Heart left ventricle (tissue), 16 donors: ENCODE measurements around the gene OXNAD1. TPM values are rescaled to one million over a fixed set of nuclear protein-coding genes. Genes with fewer than 3 reads are reported as not detected.

Experiments
- ATAC-seq, 4 donors: fragments of 200-7000 bp; cut with Tn5 transposase; one replicate each; pipeline ENCODE4 v1.9.1; 2020 to 2022; ENCODE audit warnings: moderate library complexity in 4 of 4, mild to moderate bottlenecking in 3 of 4, moderate number of reproducible peaks in 1 of 4
- DNase-seq, 5 donors: peaks; one replicate each; pipeline ENCODE4 v3.0.0-alpha.2; 2020
- H3K27ac ChIP-seq, 12 donors: fragments of 200-600 bp; sonication (generic) in 4 of 12; one replicate each; pipeline versions ENCODE4 v1.5.0 to v1.8.0; 2016 to 2022; ENCODE audit warnings: mild to moderate bottlenecking in 2 of 12
- H3K27me3 ChIP-seq, 9 donors: fragments of 200-600 bp; sonication (generic) in 2 of 9; one replicate each; pipeline versions ENCODE4 v1.5.1 to v1.8.0; 2016 to 2022; ENCODE audit warnings: mild to moderate bottlenecking in 3 of 9
- H3K36me3 ChIP-seq, 9 donors: fragments of 200-600 bp; sonication (generic) in 2 of 9; one replicate each; pipeline versions ENCODE4 v1.5.0 to v1.8.0; 2018 to 2022; ENCODE audit warnings: mild to moderate bottlenecking in 2 of 9
- H3K4me1 ChIP-seq, 12 donors: fragments of 200-600 bp; sonication (generic) in 4 of 12; one replicate each; pipeline versions ENCODE4 v1.5.0 to v1.8.0; 2016 to 2022; ENCODE audit warnings: mild to moderate bottlenecking in 3 of 12
- H3K4me3 ChIP-seq, 12 donors: fragments of 200-600 bp; sonication (generic) in 4 of 12; one replicate each; pipeline versions ENCODE4 v1.5.0 to v1.8.0; 2017 to 2022; ENCODE audit warnings: mild to moderate bottlenecking in 9 of 12, moderate library complexity in 4 of 12
- H3K9me3 ChIP-seq, 12 donors: fragments of 200-600 bp; sonication (generic) in 4 of 12; one replicate each; pipeline versions ENCODE4 v1.5.0 to v1.8.0; 2016 to 2022; ENCODE audit warnings: mild to moderate bottlenecking in 1 of 12
- POLR2A ChIP-seq, 2 donors: fragments of 450-650 bp; IDR thresholded peaks; one replicate each; pipeline ENCODE4 v1.6.1; 2017; ENCODE audit warnings: antibody characterized with exemption in 2 of 2, mild to moderate bottlenecking in 2 of 2, moderate library complexity in 2 of 2
- WGBS, 4 donors: extraction: QIAGEN DNeasy Blood & Tissue Kit in 2 of 4; methylation state at CpG; one replicate each; pipeline versions ENCODE4 v1.1.5 to v1.1.7; 2013 to 2018; 5-methylcytosine and 5-hydroxymethylcytosine counted together
- intact Hi-C, 10 donors: fragments of 100-400 bp; cut with DNase I; formaldehyde crosslinking; loops; one replicate each; pipeline versions ENCODE4 v1.11.1 to v1.14.2; 2022
- polyA plus RNA-seq, 2 donors: library from polyadenylated mRNA; stranded (reverse); fragments of 200-250 nt; gene quantifications; one replicate each; pipeline ENCODE4 v1.2.3, GENCODE V29; 2013
- total RNA-seq, 9 donors: library from RNA; depleted of rRNA in 2 of 9; stranded (reverse); fragments of >200 nt in 2 of 9; fragmentation: NEBNext Ultra II Directional in 3 of 9; extraction: Animal tissue kit (Norgen Biotek cat#: 25700) in 3 of 9; gene quantifications; one replicate each; pipeline versions ENCODE4 v1.1.0 to v1.2.4, GENCODE V29; 2016 to 2023
- TF ChIP-seq, protein P1 (sequence below), 12 donors: fragments of 200-600 bp; sonication (generic) in 4 of 12; IDR thresholded peaks; one replicate each; pipeline versions ENCODE4 v1.5.0 to v1.8.0; 2018 to 2022; ENCODE audit warnings: antibody characterized with exemption in 12 of 12, mild to moderate bottlenecking in 5 of 12
- donor health status: ischemic (EF 13 %, LVEDD 7.1; RV severe dilation, severe dysfunction).
- donor health status: healthy with polysubstance abuse.
- donor health status: DM: no; HTN: yes; CAD: no.
- donor health status: DM: no; HTN: no; CAD: no.
- donor health status: ischemic (EF 25% LVEDD 6.9; RV normal size, moderate dysfunction).
- donor health status: ischemic (EF 25% LVEDD 5.7; RV mildly dilated, moderate dysfunction).
- donor health status: healthy.
- donor health status: DM: yes; HTN: yes; CAD: no.
- donor health status: ischemic (EF 35%, LVEDD 5.7; RV mildly dilated, moderate dysfunction).
- donor health status: nonischemic (EF 11% LVEDD 7.7; RV severe dilation, severe dysfunction).
- donor health status: DM: yes; HTN: yes; CAD: no.
- donor health status: PGD.
- donor health status: ischemic (EF 29% LVEDD 5.4; RV normal size, mild dysfunction).
- donor health status: nonischemic (EF 23%, LVEDD 6.1; RV moderate dilation, normal function).

The OXNAD1 gene
- total and polyA plus RNA-seq, 11 donors, result 7.3 to 26.9 (median 18.1) TPM

DNA sequence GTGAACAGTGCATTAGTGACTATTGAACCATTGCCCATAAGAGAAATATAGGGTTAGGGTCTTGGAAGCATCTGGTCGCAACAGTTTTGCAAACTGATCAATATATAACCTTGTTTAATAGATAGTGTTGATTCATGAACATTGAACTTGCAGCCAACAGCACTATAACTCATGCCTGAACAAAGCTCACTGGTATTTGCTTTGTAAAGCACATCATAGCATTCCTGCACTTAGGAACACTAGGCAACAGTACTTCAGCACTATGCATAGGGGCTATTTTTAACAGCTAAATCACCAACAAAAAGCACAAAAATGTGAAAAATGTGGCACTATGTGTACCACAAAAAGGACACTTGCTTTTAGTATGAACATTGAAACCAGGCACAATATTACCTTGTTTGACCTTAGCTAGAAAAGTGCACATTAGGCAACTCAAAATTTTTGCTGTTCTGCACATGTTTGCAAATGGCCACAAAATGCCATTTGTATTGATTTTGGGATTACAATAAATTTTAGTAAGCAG is 68.0 kb downstream of the OXNAD1 start:
- H3K36me3 ChIP-seq, result peaks cover 0 to 55% (median 16%) of the 10 kb centered on the region in 9 donors
- H3K27ac ChIP-seq, result no peak overlapping the region
- no peaks in the 10 kb centered on the region for H3K27me3 ChIP-seq
- peaks cover 0 to 22% (median 6%) of the 10 kb centered on the region in 12 donors for H3K4me1 ChIP-seq
- 89 to 92% (median 92%) methylated on average over 1 of the region's 1 CpG for WGBS, 4 donors
- TF ChIP-seq, protein P1, sequence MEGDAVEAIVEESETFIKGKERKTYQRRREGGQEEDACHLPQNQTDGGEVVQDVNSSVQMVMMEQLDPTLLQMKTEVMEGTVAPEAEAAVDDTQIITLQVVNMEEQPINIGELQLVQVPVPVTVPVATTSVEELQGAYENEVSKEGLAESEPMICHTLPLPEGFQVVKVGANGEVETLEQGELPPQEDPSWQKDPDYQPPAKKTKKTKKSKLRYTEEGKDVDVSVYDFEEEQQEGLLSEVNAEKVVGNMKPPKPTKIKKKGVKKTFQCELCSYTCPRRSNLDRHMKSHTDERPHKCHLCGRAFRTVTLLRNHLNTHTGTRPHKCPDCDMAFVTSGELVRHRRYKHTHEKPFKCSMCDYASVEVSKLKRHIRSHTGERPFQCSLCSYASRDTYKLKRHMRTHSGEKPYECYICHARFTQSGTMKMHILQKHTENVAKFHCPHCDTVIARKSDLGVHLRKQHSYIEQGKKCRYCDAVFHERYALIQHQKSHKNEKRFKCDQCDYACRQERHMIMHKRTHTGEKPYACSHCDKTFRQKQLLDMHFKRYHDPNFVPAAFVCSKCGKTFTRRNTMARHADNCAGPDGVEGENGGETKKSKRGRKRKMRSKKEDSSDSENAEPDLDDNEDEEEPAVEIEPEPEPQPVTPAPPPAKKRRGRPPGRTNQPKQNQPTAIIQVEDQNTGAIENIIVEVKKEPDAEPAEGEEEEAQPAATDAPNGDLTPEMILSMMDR (IDR thresholded peaks at IDR 0.05), result no peak
- TF ChIP-seq POLR2A (IDR thresholded peaks at IDR 0.05), result no peak
- peak in 2 of 4 donors; percentile 35 to 71 for ATAC-seq
- peaks cover 0 to 25% (median 2%) of the 10 kb centered on the region in 12 donors for H3K9me3 ChIP-seq
- intact Hi-C loops, result no loop called here
- H3K4me3 ChIP-seq, result no peak overlapping the region
- DNase-seq, result no peak

DNA sequence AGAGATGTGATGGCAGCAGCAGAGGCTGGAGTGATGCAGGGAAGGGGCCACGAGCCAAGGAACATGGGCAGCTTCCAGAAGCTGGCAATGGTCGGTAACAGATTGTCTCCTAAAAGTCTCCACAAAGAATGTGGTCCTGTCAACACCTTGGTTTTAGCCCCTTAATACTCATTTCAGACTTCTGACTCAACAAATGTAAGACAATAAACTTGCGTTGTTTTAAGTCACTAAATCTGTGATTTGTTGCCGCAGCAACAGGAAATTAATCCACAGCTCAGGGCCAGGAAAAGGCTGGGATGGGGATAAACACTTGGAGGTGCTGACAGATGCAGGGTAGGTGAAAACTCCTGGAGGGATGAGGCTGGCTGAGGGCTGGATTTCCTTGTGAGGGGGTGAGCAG is 69.9 kb downstream of the OXNAD1 start:
- H3K27ac ChIP-seq, result no peak overlapping the region
- intact Hi-C loops, result no loop called here
- WGBS, 4 donors, result 66 to 70% (median 69%) methylated on average over 4 of the region's 4 CpGs

DNA sequence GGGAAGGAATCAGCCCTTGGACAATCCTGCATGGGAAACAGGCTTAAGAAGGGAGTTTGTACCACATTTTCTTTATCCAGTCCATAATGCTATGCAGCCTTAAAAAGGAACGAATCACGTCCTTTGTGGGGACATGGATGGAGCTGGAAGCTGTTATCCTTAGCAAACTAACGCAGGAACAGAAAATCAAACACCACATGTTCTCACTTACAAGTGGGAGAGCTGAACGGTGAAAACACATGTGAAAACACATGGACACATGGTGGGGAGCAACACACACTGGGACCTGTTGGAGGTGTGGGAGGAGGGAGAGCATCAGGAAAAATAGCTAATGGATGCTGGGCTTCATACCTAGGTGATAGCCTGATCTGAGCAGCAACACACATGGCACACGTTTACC is 70.3 kb downstream of the OXNAD1 start:
- Histone ChIP-seq H3K36me3 (peaks cover 0 to 42% (median 13%) of the 10 kb centered on the region in 9 donors), H3K27me3 (no peaks in the 10 kb centered on the region), H3K4me3 (no peak overlapping the region), H3K9me3 (peaks cover 0 to 25% (median 2%) of the 10 kb centered on the region in 12 donors), H3K4me1 (peaks cover 0 to 37% (median 17%) of the 10 kb centered on the region in 12 donors), H3K27ac (no peak overlapping the region)
- TF ChIP-seq POLR2A (IDR thresholded peaks at IDR 0.05), result no peak
- TF ChIP-seq, protein P1 (IDR thresholded peaks at IDR 0.05), result no peak
- no peak for DNase-seq
- ATAC-seq, result no peak
- WGBS, 4 donors, result 77 to 88% (median 83%) methylated on average over 5 of the region's 5 CpGs
- intact Hi-C loops, result no loop called here

More for the DNA sequence above, 69.9 kb downstream of the OXNAD1 start:
- H3K9me3 ChIP-seq, result peaks cover 0 to 25% (median 2%) of the 10 kb centered on the region in 12 donors
- peaks cover 0 to 37% (median 17%) of the 10 kb centered on the region in 12 donors for H3K4me1 ChIP-seq
- H3K36me3 ChIP-seq, result peaks cover 0 to 47% (median 15%) of the 10 kb centered on the region in 9 donors
- no peak overlapping the region for H3K4me3 ChIP-seq
- TF ChIP-seq, protein P1 (IDR thresholded peaks at IDR 0.05), result no peak
- TF ChIP-seq POLR2A (IDR thresholded peaks at IDR 0.05), result no peak
- no peak for ATAC-seq
- DNase-seq, result no peak
- H3K27me3 ChIP-seq, result no peaks in the 10 kb centered on the region

DNA sequence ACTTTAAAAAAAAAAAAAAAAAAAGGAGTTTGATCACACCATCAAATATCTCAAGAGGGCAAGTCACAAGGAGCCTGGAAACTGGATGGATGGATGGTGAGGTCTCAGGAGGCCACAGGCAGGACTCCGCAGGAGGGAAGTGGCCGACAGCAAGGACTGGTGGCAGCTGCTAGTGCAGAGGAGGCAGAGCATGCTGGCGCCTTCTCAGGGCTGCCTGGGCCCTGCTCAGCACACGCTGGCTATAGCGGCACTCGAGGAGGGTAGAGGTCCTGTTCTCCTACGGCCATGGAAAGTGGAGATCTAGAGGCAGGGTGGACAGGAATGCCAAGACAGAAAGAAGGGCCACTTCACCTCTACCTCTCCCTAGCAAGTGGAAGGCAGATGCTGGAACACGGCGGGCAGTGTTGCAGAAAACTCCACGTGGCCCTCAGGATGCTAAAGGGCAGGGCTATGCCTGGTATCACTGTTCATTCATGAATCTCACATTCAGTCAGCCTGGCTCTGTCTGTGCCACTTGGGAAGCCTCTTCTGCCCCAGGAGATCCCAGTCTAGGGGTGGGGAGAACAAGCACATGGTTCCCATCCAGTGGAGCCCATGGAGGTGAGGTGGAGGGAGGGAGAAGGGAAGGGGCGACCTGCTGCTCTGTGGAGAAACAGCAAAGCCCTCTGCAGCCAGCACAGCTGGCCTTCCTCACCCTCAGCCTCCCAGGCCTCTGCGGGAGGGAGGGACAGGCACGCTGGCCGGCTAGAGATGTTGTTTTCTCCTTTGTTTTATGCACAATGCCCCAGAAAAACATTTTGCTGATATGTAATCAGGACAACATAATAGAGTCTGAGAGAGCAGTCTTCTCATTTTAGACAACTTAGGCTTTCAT is 71.0 kb downstream of the OXNAD1 start:
- intact Hi-C loops, result no loop called here
- peaks cover 0 to 22% (median 2%) of the 10 kb centered on the region in 12 donors for H3K9me3 ChIP-seq
- H3K27ac ChIP-seq, result no peak overlapping the region
- no peaks in the 10 kb centered on the region for H3K27me3 ChIP-seq
- DNase-seq (no peak), ATAC-seq (no peak)
- 81 to 88% (median 86%) methylated on average over 11 to 14 of the region's 14 CpGs for WGBS, 4 donors
- TF ChIP-seq, protein P1 (IDR thresholded peaks at IDR 0.05), result no peak
- no peak for TF ChIP-seq POLR2A (IDR thresholded peaks at IDR 0.05)
- H3K36me3 ChIP-seq, result peaks cover 0 to 36% (median 13%) of the 10 kb centered on the region in 9 donors
- H3K4me3 ChIP-seq, result no peak overlapping the region
- peaks cover 0 to 37% (median 17%) of the 10 kb centered on the region in 12 donors for H3K4me1 ChIP-seq
